SU-DHL-6 (cell line): ENCODE data around the gene HACL1.

Experiments used
- H2AFZ ChIP-seq: fragments of 200-600 bp; sonication (generic); 2 replicates; pipeline ENCODE4 v1.6.1; 2014; ENCODE audit warnings: low read depth, mild to moderate bottlenecking, moderate library complexity, mixed read lengths, antibody characterized with exemption, low read length; ENCODE audit not compliant: severe bottlenecking
- H3F3A ChIP-seq: fragments of 200-600 bp; shearing (Covaris generic); 2 replicates; pipeline ENCODE4 v1.6.0; 2016; ENCODE audit warnings: antibody characterized with exemption, mild to moderate bottlenecking; ENCODE audit not compliant: insufficient read depth
- H3K27ac ChIP-seq: fragments of 200-600 bp; sonication (generic); 2 replicates; pipeline ENCODE4 v1.5.1; 2016; ENCODE audit warnings: low read depth, mild to moderate bottlenecking, low read length, moderate library complexity, mixed read lengths
- H3K27me3 ChIP-seq: fragments of 200-600 bp; sonication (generic), shearing (Covaris generic); 2 replicates; pipeline ENCODE4 v1.6.0; 2014; ENCODE audit warnings: mild to moderate bottlenecking, low read length
- H3K36me3 ChIP-seq: fragments of 200-600 bp; sonication (generic); 2 replicates; pipeline ENCODE4 v1.6.1; 2014; ENCODE audit warnings: mild to moderate bottlenecking, low read length, mixed read lengths
- H3K4me2 ChIP-seq: fragments of 300-600, 200-600 bp; shearing (Covaris generic), sonication (generic); 2 replicates; pipeline ENCODE4 v1.6.0; 2014; ENCODE audit warnings: low read length, low read depth, mild to moderate bottlenecking; ENCODE audit not compliant: poor library complexity, severe bottlenecking
- H3K4me3 ChIP-seq: fragments of 200-600 bp; sonication (generic); 2 replicates; pipeline ENCODE4 v1.5.1; 2014; ENCODE audit warnings: antibody characterized with exemption, low read length, mild to moderate bottlenecking, mixed read lengths; ENCODE audit not compliant: insufficient read depth, poor library complexity, severe bottlenecking
- H3K79me2 ChIP-seq: fragments of 200-600 bp; sonication (generic); 2 replicates; pipeline ENCODE4 v1.6.1; 2014; ENCODE audit warnings: mild to moderate bottlenecking, low read length, moderate library complexity; ENCODE audit not compliant: insufficient read depth
- H3K9ac ChIP-seq: fragments of 200-600 bp; sonication (generic); 2 replicates; pipeline ENCODE4 v1.7.0; 2014; ENCODE audit warnings: mild to moderate bottlenecking, low read length
- H3K9me2 ChIP-seq: fragments of 200-600 bp; sonication (generic); replicated peaks from 2 replicates; pipeline ENCODE4 v1.6.1; 2014; ENCODE audit warnings: low read length; ENCODE audit not compliant: insufficient read depth
- H3K9me3 ChIP-seq: fragments of 200-600 bp; sonication (generic); 2 replicates; pipeline ENCODE4 v1.6.1; 2014; ENCODE audit warnings: low read length, mixed read lengths; ENCODE audit not compliant: insufficient read depth
- H4K20me1 ChIP-seq: fragments of 200-600 bp; sonication (generic); 2 replicates; pipeline ENCODE4 v1.6.1; 2014; ENCODE audit warnings: low read depth, mild to moderate bottlenecking, antibody characterized with exemption, low read length, moderate library complexity, mixed read lengths
- EZH2phosphoT487 ChIP-seq: fragments of 200-600 bp; sonication (generic), shearing (Covaris generic); conservative IDR thresholded peaks from 2 replicates; pipeline ENCODE4 v1.6.1; 2018; ENCODE audit warnings: mild to moderate bottlenecking, antibody characterized with exemption, low read length, moderate library complexity, mixed read lengths
- TF ChIP-seq, protein P1 (sequence below): fragments of 200-600 bp; sonication (generic); IDR thresholded peaks from one replicate; pipeline ENCODE4 v1.5.1; 2017; ENCODE audit warnings: antibody characterized with exemption, mild to moderate bottlenecking, low read length, moderate library complexity; ENCODE audit not compliant: insufficient read depth, poor library complexity, severe bottlenecking

Gene HACL1

GRCh38 chr3:15520804-15521572 lies 80.4 kb downstream of the HACL1 start:
- Histone ChIP-seq H3K9ac (no peak overlapping the region), H3K79me2 (no peaks in the 10 kb centered on the region), H2AFZ (no peak overlapping the region), H3K27me3 (no peaks in the 10 kb centered on the region), H3K9me3 (no peaks in the 10 kb centered on the region), H3K9me2 (no peaks in the 10 kb centered on the region), H3K36me3 (no peaks in the 10 kb centered on the region), H3F3A (no peaks in the 10 kb centered on the region), H3K27ac (no peak overlapping the region), H3K4me2 (no peak overlapping the region), H3K4me3 (no peak overlapping the region), H4K20me1 (no peaks in the 10 kb centered on the region)
- TF ChIP-seq EZH2phosphoT487 = no peak
- TF ChIP-seq, protein P1, sequence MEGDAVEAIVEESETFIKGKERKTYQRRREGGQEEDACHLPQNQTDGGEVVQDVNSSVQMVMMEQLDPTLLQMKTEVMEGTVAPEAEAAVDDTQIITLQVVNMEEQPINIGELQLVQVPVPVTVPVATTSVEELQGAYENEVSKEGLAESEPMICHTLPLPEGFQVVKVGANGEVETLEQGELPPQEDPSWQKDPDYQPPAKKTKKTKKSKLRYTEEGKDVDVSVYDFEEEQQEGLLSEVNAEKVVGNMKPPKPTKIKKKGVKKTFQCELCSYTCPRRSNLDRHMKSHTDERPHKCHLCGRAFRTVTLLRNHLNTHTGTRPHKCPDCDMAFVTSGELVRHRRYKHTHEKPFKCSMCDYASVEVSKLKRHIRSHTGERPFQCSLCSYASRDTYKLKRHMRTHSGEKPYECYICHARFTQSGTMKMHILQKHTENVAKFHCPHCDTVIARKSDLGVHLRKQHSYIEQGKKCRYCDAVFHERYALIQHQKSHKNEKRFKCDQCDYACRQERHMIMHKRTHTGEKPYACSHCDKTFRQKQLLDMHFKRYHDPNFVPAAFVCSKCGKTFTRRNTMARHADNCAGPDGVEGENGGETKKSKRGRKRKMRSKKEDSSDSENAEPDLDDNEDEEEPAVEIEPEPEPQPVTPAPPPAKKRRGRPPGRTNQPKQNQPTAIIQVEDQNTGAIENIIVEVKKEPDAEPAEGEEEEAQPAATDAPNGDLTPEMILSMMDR = no peak

GRCh38 chr3:15520185-15520584 lies 81.2 kb downstream of the HACL1 start:
- no peaks in the 10 kb centered on the region for H3K27me3 ChIP-seq
- H3K9me2 ChIP-seq = no peaks in the 10 kb centered on the region
- no peak overlapping the region for H3K9ac ChIP-seq
- H3K79me2 ChIP-seq = no peaks in the 10 kb centered on the region
- H3F3A ChIP-seq = no peaks in the 10 kb centered on the region
- TF ChIP-seq, protein P1 = no peak
- no peak for TF ChIP-seq EZH2phosphoT487
- H2AFZ ChIP-seq = no peak overlapping the region
- H3K27ac ChIP-seq = no peak overlapping the region
- H3K4me2 ChIP-seq = no peak overlapping the region
- H3K9me3 ChIP-seq = no peaks in the 10 kb centered on the region
- no peaks in the 10 kb centered on the region for H4K20me1 ChIP-seq
- no peak overlapping the region for H3K4me3 ChIP-seq
- no peaks in the 10 kb centered on the region for H3K36me3 ChIP-seq

DNA sequence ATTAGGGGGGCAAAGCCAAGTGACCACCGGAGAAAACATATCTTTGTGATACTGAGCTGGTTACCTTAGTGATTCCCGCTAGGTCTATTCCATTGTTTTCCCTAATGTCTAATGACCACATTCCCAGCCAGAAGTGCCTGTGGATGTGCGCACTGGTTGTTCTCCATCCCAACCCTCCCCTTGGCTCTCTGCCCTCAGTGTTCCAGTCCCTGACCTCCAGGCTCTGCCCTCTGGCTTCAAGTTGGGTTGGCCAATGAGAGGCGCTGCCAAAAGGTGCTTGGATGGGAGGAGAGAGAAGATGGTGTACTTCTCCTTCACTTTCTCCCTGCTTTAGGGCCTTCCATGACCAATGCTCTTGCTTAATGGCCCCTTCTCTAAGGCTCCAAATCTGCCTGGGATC lies 82.3 kb downstream of the HACL1 start:
- no peaks in the 10 kb centered on the region for H3F3A ChIP-seq
- H3K27ac ChIP-seq = no peak overlapping the region
- H3K9me2 ChIP-seq = no peaks in the 10 kb centered on the region
- H3K4me3 ChIP-seq = no peak overlapping the region
- H2AFZ ChIP-seq = no peak overlapping the region
- no peaks in the 10 kb centered on the region for H4K20me1 ChIP-seq
- TF ChIP-seq, protein P1 = no peak
- no peak for TF ChIP-seq EZH2phosphoT487
- no peaks in the 10 kb centered on the region for H3K27me3 ChIP-seq
- no peak overlapping the region for H3K9ac ChIP-seq
- no peaks in the 10 kb centered on the region for H3K9me3 ChIP-seq
- no peaks in the 10 kb centered on the region for H3K36me3 ChIP-seq
- no peak overlapping the region for H3K4me2 ChIP-seq
- H3K79me2 ChIP-seq = no peaks in the 10 kb centered on the region
